Fibroblast of lung (primary cell): ENCODE data around the gene PRAF2. TPM values are rescaled to one million over a fixed set of nuclear protein-coding genes. Genes with fewer than 3 reads are reported as not detected.

Experiments
- DNase-seq, 2 donors: peaks; one replicate each; pipeline versions ENCODE4 v3.0.0 to v3.0.0-alpha.2; 2010; ENCODE audit warnings: low read depth in 2 of 2
- H2AFZ ChIP-seq: 2 replicates; pipeline ENCODE4 v1.5.1; 2012; ENCODE audit warnings: low read length, control low read depth, inconsistent platforms
- H3K27ac ChIP-seq: 2 replicates; pipeline ENCODE4 v1.5.1; 2011; ENCODE audit warnings: low read length, control low read depth; ENCODE audit not compliant: insufficient read depth
- H3K27me3 ChIP-seq: 2 replicates; pipeline ENCODE4 v1.5.1; 2011; ENCODE audit warnings: mild to moderate bottlenecking, low read length; ENCODE audit not compliant: control insufficient read depth, insufficient read depth
- H3K36me3 ChIP-seq: 2 replicates; pipeline ENCODE4 v1.5.1; 2011; ENCODE audit warnings: low read length; ENCODE audit not compliant: control insufficient read depth, insufficient read depth
- H3K4me1 ChIP-seq: 2 replicates; pipeline ENCODE4 v1.5.1; 2011; ENCODE audit warnings: low read length; ENCODE audit not compliant: control insufficient read depth, insufficient read depth; ENCODE audit errors: extremely low read depth
- H3K4me2 ChIP-seq: 2 replicates; pipeline ENCODE4 v1.5.1; 2011; ENCODE audit warnings: low read length, control low read depth; ENCODE audit not compliant: insufficient read depth; ENCODE audit errors: extremely low read depth
- H3K4me3 ChIP-seq, 4 experiments: fragments of 200-600 bp in 1 of 4; sonication (generic) in 1 of 4; replicated peaks in 1 of 4; 2 replicates each; pipeline ENCODE4 v1.5.1; 2011 to 2016; ENCODE audit warnings: low read length in 4 of 4, low read depth in 3 of 4, mild to moderate bottlenecking in 3 of 4, control low read depth in 2 of 4, inconsistent platforms in 1 of 4, mixed read lengths in 1 of 4; ENCODE audit not compliant: insufficient read depth in 1 of 4; ENCODE audit errors: control extremely low read depth in 1 of 4
- H3K79me2 ChIP-seq: 2 replicates; pipeline ENCODE4 v1.5.1; 2012; ENCODE audit warnings: mild to moderate bottlenecking, low read length, inconsistent platforms; ENCODE audit not compliant: control insufficient read depth, insufficient read depth
- H3K9ac ChIP-seq: 2 replicates; pipeline ENCODE4 v1.5.1; 2011; ENCODE audit warnings: mild to moderate bottlenecking, low read length, control low read depth; ENCODE audit not compliant: insufficient read depth
- H3K9me3 ChIP-seq: 2 replicates; pipeline ENCODE4 v1.5.1; 2012; ENCODE audit warnings: low read depth, low read length; ENCODE audit not compliant: control insufficient read depth, insufficient read depth
- H4K20me1 ChIP-seq: 2 replicates; pipeline ENCODE4 v1.5.1; 2011; ENCODE audit warnings: low read length; ENCODE audit not compliant: control insufficient read depth, insufficient read depth; ENCODE audit errors: extremely low read depth
- CTCF ChIP-seq, 2 donors: IDR thresholded peaks in 1 of 2; conservative IDR thresholded peaks in 1 of 2; 1 replicate in 1 of 2; 2 replicates in 1 of 2; pipeline ENCODE4 v1.5.1; 2011 to 2012; ENCODE audit warnings: low read length in 2 of 2, control low read depth in 1 of 2, inconsistent platforms in 1 of 2, low read depth in 1 of 2, mild to moderate bottlenecking in 1 of 2
- EZH2 ChIP-seq: IDR thresholded peaks from 2 replicates; pipeline ENCODE4 v1.5.1; 2012; ENCODE audit warnings: low read length, control low read depth, mild to moderate bottlenecking; ENCODE audit errors: missing control alignments
- polyA plus RNA-seq, 2 donors: library from polyadenylated mRNA; depleted of rRNA in 1 of 2; stranded (reverse) in 1 of 2; unstranded in 1 of 2; fragments of >200 nt; gene quantifications; 2 replicates each; pipeline ENCODE4 v1.2.1, GENCODE V29; 2011 to 2012; ENCODE audit warnings: missing spikeins in 1 of 2
- total RNA-seq: library from RNA; depleted of rRNA; stranded (reverse); fragments of >200 nt; gene quantifications from 2 replicates; pipeline ENCODE4 v1.2.1, GENCODE V29; 2014

The PRAF2 gene
- total and polyA plus RNA-seq, 2 donors (not counting 1 experiment from before 2014, with no cell fraction given), result 11.9 to 33.1 TPM

GRCh38 chrX:49043987-49044281 is 29.9 kb downstream of the PRAF2 start:
- DNase-seq, result no peak
- Histone ChIP-seq H3K27me3 (no peaks in the 10 kb centered on the region), H3K9me3 (no peaks in the 10 kb centered on the region), H3K79me2 (peaks cover 36% of the 10 kb centered on the region), H3K4me2 (peak overlapping the region; percentile 75), H4K20me1 (no peaks in the 10 kb centered on the region), H2AFZ (peak overlapping the region; percentile 64), H3K4me1 (peaks cover 7% of the 10 kb centered on the region), H3K4me3 (peak overlapping the region in 3 of 4 experiments; percentile 11 to 33 (median 21)), H3K27ac (no peak overlapping the region), H3K36me3 (peaks cover 6% of the 10 kb centered on the region), H3K9ac (no peak overlapping the region)
- TF ChIP-seq EZH2, result no peak
- TF ChIP-seq CTCF (conservative IDR thresholded peaks at IDR 0.05 in 1 of 2, IDR thresholded peaks at IDR 0.05 in 1 of 2; ENCODE audit: low read depth in 1 of 2, low read length in 2 of 2), result no peak

- Histone ChIP-seq H3K79me2 (peaks cover 42% of the 10 kb centered on the region), H4K20me1 (no peaks in the 10 kb centered on the region), H3K4me2 (peak within 1 kb of the TSS; percentile 92), H2AFZ (peak within 1 kb of the TSS; percentile 64), H3K4me1 (peaks cover 7% of the 10 kb centered on the region), H3K9ac (peak within 1 kb of the TSS; percentile 85), H3K9me3 (no peaks in the 10 kb centered on the region), H3K27ac (peak within 1 kb of the TSS; percentile 92), H3K4me3 (peak within 1 kb of the TSS; percentile 72 to 94 (median 76)), H3K36me3 (peaks cover 10% of the 10 kb centered on the region), H3K27me3 (no peaks in the 10 kb centered on the region)
- TF ChIP-seq EZH2, result no peak
- TF ChIP-seq CTCF (conservative IDR thresholded peaks at IDR 0.05 in 1 of 2, IDR thresholded peaks at IDR 0.05 in 1 of 2; ENCODE audit: low read depth in 1 of 2, low read length in 2 of 2), result peak; percentile 44 to 45
- peak; percentile 98 to 99 for DNase-seq
Observed at GRCh38 chrX:49043220-49043986, 30.4 kb downstream of the PRAF2 start, which contains the start of gene TFE3. TFE3 (minus strand) TSS chrX:49043357; CDS start chrX:49043226, 131 bp downstream.

GRCh38 chrX:49042581-49043219 is 31.1 kb downstream of the PRAF2 start:
- Histone ChIP-seq H3K36me3 (peaks cover 17% of the 10 kb centered on the region), H3K4me2 (peak overlapping the region; percentile 92), H3K27me3 (no peaks in the 10 kb centered on the region), H3K27ac (peak overlapping the region; percentile 92), H4K20me1 (no peaks in the 10 kb centered on the region), H3K9me3 (no peaks in the 10 kb centered on the region), H2AFZ (no peak overlapping the region), H3K4me1 (peaks cover 9% of the 10 kb centered on the region), H3K79me2 (peaks cover 45% of the 10 kb centered on the region), H3K4me3 (peak overlapping the region; percentile 72 to 94 (median 76)), H3K9ac (peak overlapping the region; percentile 85)
- no peak for TF ChIP-seq CTCF (conservative IDR thresholded peaks at IDR 0.05 in 1 of 2, IDR thresholded peaks at IDR 0.05 in 1 of 2; ENCODE audit: low read depth in 1 of 2, low read length in 2 of 2)
- TF ChIP-seq EZH2, result no peak
- peak in 1 of 2 donors; percentile 13 for DNase-seq
